DMS153 treated with DMSO at 0.1 percent for 48 hours (cell line): ENCODE results near the gene THNSL1.
"Not testable (repeated sequence)": the region's sequence is repeated elsewhere in the genome, so short reads cannot be mapped to it uniquely, and the experiment has no call there.

ENCODE experiments used
- DNase-seq: peaks from one replicate; lab custom pipeline; 2025; ENCODE audit not compliant: unreplicated experiment; lab: John Stamatoyannopoulos, UW

Gene THNSL1, protein sequence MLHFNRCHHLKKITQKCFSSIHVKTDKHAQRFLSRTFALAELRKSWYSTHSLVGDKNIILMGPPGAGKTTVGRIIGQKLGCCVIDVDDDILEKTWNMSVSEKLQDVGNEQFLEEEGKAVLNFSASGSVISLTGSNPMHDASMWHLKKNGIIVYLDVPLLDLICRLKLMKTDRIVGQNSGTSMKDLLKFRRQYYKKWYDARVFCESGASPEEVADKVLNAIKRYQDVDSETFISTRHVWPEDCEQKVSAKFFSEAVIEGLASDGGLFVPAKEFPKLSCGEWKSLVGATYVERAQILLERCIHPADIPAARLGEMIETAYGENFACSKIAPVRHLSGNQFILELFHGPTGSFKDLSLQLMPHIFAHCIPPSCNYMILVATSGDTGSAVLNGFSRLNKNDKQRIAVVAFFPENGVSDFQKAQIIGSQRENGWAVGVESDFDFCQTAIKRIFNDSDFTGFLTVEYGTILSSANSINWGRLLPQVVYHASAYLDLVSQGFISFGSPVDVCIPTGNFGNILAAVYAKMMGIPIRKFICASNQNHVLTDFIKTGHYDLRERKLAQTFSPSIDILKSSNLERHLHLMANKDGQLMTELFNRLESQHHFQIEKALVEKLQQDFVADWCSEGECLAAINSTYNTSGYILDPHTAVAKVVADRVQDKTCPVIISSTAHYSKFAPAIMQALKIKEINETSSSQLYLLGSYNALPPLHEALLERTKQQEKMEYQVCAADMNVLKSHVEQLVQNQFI

DNA sequence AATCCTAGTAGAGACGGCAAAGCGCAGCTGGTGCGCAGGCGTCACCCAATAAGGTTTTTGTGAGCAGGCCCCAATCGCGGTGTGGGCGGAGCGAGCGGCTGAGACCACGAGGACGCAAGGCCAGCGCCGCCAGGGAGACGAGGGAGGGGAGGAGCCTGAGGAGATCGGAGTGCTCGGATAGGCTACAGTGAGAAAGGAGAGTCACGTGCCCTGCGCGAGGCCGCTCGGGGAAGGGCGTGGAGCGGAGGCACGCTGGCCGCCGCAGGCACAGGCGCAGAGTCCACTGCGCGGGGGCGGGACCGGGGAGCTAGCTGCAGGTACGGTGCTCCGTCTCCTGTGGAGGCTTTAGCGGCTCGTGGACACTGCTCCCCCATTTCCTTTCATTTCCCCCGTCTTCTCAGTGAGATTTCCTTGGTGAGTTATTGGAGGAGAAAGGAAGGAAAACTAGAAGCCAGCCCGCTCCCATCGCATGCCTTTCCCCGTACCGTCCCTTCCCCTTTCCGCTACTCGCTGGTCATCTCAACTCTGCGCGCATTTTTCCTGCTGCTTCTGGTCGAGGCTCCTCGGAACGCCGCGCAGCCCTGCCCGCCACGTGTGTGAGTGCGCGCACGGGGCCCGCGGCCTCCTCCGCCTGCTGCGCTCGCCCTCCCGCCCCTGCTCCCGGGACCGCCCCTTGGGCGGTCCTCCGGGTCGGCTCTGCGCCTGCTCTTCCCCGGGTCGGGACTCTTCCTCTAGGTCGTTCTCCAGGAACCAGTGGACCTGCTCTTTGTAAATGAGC, at the start of gene THNSL1:
Gene THNSL1 (plus strand): TSS at position 237 of the 778 bp plus-strand sequence. CDS start 6,612 bp downstream, outside the sequence.
- DNase-seq, result peak; percentile 79

DNA sequence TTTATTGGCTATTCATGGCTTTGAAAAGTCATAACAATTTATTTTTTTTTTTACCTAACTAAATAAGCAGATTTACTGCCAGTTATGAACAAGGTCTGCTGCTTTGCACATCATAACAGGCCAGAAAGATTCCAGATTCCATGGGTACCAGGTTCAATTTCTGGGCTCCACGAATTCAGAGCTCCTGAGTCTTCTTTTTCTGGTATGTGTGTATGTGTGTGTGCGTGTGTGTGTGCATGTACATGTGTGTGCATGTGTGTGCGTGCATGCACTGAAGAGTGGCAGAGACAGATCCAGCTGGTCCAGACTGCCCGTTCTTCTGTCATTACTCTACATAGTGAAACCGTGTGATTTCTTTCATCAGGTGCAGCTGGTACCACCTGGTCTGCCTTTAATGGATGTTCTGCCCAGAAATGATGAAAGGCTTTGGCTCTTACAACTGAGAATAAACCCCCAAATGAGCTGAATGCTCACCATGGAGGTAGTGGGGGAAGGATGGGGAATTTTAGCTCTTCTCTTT, 49.4 kb upstream of the THNSL1 start:
- DNase-seq, result no peak

GRCh38 chr10:24968349-24968748, 48.1 kb upstream of the THNSL1 start:
- no peak for DNase-seq

DNA sequence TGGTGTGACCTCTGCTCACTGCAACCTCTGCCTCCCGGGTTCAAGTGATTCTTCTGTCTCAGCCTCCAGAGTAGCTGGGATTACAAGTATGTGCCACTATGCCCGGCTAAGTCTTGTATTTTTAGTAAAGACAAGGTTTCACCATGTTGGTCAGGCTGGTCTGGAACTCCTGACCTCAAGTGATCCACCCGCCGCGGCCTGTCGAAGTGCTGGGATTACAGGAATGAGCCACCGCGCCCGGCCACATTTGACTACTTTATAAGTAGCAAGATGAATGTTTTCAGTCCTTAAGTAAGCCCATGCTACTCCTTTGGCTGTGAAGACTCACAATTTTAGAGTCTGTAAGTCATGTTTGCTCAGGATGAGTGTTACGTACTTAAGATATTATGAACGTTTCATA, 47.5 kb upstream of the THNSL1 start:
- not testable (repeated sequence) for DNase-seq

DNA sequence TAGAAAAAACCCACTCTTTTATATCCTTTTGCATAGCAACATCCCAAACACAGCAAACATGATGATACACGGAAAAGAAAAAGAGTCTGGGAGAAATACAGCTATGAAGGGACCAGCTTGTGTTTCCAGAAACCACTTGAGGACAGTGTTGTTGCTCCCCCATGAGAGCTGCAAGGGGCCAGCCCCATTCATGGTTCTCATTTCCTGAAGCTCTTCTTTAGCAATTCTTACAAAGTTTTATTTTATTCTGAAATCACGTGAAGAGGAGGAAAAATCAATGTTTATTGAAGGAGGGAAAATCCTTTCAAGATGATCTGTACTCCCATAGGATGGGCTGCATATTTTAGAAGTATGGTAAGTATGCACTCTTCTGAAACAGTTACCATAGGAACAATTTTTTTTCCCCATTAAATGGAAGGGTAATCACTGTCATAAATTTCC, 46.6 kb upstream of the THNSL1 start:
- no peak for DNase-seq

DNA sequence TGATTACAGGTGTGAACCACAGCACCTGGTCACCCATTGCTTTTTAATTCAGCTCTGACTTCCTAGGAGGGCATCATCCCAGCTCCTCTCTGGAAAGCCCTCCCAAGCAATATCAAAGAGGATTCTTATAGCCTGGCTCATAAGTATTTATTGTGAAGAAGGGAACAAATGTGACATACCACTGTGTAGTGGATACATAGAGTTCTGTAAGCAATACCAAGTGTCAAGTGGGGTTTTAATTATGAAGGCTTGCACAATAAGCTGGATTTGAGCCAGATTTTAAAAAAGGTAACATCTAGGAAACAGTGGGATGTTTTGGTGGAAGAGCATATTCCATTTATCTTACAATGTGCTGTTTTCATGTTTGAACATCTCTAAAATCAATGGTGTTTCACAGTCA, 45.0 kb upstream of the THNSL1 start:
- no peak for DNase-seq

DNA sequence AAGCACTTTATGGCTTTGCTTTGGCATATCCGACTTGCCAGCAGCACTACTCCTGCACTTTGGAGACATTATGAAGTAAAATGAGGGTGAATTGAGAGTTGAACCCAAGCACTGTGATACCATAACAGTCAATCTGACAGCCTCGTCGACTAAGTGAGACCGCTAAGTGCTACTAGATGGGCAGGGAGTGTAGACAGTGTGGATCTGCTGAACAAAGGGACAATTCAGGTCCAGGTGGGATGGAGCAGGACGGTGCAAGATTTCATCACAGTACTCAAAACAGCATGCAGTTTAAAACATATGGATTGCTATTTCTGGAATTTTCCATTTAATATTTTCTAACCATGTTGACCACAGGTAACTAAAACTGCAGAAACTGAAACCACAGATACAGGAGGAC, 43.2 kb upstream of the THNSL1 start:
- no peak for DNase-seq

GRCh38 chr10:24974976-24975375, 41.4 kb upstream of the THNSL1 start:
- no peak for DNase-seq

DNA sequence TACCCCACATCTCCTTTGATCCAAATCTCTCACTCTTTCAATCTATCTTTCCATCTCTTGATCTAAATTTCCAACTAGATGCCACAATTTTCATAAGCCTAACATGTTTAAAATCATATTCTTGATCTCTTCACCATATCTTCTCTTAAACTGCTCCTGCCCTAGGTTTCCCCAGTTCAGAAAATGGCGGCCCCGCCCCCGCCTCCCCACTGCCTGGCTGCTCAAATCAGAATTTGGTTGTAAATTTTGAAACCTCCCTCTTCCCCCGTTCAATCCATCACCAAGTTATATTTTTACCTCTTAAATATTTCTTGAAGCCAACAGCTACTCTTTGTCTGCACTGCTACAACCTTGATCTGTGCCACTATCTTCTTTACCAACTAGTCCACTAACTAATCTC, 36.7 kb upstream of the THNSL1 start:
- no peak for DNase-seq

DNA sequence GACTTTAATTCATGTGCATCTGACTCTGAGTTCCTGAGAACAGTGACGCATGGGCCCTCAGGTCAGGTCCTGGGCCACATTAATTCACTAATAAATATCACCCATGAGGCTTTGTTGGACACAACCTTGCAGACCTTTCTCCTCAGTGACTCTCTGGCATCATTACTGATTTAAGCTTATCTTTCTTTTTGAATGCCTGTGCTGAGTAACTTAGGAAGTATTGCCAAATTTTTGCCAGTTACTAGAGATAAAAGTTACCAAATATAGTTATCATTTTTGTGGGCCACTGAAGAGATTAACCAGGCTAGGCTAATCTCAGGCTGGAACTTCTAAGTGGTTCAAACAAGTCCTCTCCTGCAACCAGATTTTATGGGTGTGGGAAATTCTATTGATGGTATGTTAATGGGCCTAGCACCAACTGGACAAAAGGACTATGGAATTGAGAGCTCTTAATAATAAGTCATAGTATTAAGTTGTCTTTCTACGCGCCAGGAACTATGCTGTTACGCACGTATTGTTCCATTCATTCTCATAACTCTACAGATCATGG, 35.2 kb upstream of the THNSL1 start:
- no peak for DNase-seq

- no peak for DNase-seq
These were observed 33.9 kb upstream of the THNSL1 start for GRCh38 chr10:24982319-24983112.

- DNase-seq, result no peak
These were observed 33.3 kb upstream of the THNSL1 start for GRCh38 chr10:24983130-24983529.

DNA sequence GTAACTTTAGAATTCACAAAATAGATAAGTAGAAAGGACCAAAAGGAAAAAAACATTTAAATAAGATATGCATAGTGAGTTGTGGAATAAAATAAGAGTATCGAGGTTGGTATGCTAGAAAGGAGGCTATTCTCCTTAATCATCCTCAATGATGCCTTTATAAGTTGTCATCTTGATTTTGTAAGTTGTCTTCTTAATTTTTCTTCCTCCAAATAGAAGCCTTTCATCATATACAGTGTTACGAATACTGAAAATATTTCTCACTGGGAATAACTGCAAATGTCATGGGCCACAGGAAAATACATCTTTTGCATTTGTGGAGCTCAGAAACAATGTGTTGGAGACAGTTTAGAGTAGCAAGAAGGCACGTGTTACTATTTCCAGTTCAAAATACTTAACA, 32.5 kb upstream of the THNSL1 start:
- DNase-seq, result no peak

DNA sequence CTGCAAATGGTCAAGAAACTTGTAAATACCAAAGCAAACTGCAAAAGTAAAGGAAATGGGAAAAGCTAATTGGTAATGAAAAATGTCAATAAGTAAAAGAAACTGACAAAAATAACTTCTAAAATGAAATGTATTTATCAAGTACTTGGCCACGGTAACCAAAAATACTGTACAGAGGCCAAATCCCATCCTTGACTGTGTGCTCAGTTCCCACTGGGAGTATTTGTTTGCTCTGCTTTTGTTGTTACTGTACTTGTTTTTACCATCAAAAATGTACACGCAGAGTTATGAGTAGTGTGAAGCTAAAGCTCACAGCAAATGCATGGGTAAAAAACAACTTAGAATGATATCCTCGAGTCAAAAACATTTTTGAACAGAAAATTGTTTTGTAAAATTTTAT, 31.5 kb upstream of the THNSL1 start:
- no peak for DNase-seq

DNA sequence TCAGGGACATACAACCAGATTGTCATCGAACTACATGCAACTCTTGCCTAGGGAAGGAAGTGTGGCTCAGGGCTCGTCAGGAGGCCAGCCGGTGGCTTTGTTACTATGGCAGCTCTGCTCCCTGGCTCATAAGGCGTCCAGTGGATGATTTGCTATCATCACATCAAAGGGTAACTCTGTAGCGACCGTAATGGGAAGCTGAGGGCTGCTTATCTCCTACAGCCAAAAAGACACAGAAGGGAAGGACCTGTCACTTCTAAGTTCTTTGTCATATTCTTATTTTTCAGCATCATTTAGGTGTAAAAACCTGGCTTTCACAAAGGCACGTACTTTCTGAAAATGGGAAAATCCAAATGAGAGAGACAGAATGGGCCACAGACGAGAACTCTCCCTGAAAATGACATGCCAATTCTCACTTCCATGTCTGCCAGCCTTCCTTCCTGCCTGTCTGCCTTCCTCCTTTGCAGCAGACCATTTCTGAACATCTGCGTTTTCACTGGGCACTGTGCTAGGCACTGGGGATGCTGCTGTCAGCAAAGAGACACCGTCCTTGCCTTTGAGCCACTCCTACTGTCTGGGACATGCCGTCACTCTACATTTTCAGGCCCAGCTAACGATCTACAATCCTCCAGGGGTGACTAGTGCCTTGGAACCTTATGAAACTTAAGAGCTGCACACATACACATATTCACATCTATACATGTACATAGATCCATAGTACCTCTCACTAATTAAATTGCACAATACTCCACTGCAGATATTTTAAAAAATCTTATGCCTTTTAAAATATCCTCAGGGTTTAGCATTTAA, 27.4 kb upstream of the THNSL1 start:
- DNase-seq, result no peak

DNA sequence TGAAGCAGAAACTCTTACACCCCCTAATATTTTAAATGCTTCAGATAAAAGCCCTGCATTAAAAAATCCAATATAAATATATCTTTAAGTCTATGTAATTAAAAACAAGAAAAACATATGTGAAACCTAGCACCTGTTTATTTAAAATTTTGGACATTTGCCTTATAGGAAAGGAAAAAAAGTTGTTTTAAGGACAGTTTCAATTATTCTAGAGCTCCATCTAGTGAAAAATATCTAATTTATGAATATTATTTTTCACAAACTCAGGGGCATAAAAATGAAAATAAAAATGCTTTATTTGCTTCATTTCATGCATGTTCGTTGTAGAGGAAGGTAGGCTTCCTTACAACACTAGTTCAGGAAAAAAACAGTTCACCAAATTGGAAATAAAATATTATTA, 26.5 kb upstream of the THNSL1 start:
- DNase-seq, result no peak

- DNase-seq, result no peak
These were observed 25.1 kb upstream of the THNSL1 start for GRCh38 chr10:24991298-24991697.

DNA sequence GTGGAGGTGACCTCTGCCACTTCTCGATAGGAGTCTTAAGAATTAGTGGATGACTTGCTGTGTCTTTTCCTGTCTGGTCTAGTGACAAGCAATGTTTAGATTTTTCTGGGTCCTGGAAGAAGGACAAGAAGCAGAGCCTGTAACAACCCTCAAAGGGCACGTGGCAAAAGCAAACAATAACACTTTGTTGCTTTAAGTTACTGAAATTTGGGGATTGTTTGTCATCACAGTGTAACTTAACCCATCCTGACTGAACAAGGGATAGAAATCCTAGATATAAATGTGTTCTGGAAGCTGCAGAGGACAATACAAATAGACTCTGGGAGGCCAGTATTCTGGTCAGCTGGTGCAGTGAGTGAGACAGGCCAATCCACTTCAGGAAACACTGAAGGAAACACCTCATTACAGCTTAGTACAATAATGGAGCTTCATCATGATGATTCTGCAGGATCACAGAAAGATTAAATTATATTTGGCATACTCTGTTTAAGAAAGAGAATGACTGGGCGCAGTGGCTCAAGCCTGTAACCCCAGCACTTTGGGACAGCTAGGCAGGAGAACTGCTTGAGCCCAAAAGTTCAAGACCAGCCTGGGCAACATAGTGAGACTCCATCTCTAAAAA, 23.8 kb upstream of the THNSL1 start:
- DNase-seq, result no peak
